Measurements from ENCODE around the gene ABCA7. TPM values are rescaled to one million over a fixed set of nuclear protein-coding genes. Genes with fewer than 3 reads are reported as not detected.
A peak's percentile ranks its signal among the peaks of the same experiment; 100 is the strongest.

Gene ABCA7
- total and polyA plus RNA-seq, 2 of the 8 experiments (the other 6 are each of a cell fraction or from before 2014, with no cell fraction given): 10.4 to 25.6 TPM

GRCh38 chr19:1019616-1019961 is 20.3 kb upstream of the ABCA7 start:
- no peak overlapping the region for H3K56ac ChIP-seq (replicated peaks; ENCODE audit: insufficient read length, low read depth, low read length)
- H3K23me2 ChIP-seq (ENCODE audit: low read depth, low read length): peaks cover 9% of the 10 kb centered on the region
- no peak overlapping the region for H3K18ac ChIP-seq (ENCODE audit: extremely low read depth, low read length)
- CTCF ChIA-PET (ENCODE audit: partially characterized antibody): interaction anchor here (0.9 to 2.3 kb wide), 10 partner anchors 9 to 96 kb away, joined by 3 to 8 read pairs (median 4); no protein-coding TSS in a partner anchor
- no peak overlapping the region for H4K91ac ChIP-seq (replicated peaks; ENCODE audit: insufficient read length, low read length)
- H3K36me3 ChIP-seq (ENCODE audit: control insufficient read depth in 2 of 4, insufficient read depth in 4 of 4, low read length in 3 of 4): no peaks in the 10 kb centered on the region
- peak overlapping the region; percentile 97; the same call in 1 of the 2 replicates for H2BK5ac ChIP-seq (ENCODE audit: low read depth, low read length)
- no peak overlapping the region for H2BK15ac ChIP-seq (ENCODE audit: low read length)
- no peak overlapping the region for H2BK12ac ChIP-seq (ENCODE audit: low read depth, low read length)
- H4K20me1 ChIP-seq (replicated peaks in 1 of 2; ENCODE audit: control insufficient read depth in 1 of 2, insufficient read depth in 2 of 2, low read length in 2 of 2): peaks cover 36 to 45% of the 10 kb centered on the region in 2 experiments
- H2BK120ac ChIP-seq (replicated peaks; ENCODE audit: low read depth, low read length): no peak overlapping the region
- H2AFZ ChIP-seq (ENCODE audit: low read length): no peak overlapping the region
- H3K79me1 ChIP-seq (ENCODE audit: low read depth, low read length): peaks cover 24% of the 10 kb centered on the region
- H3K27ac ChIP-seq (ENCODE audit: low read depth, low read length): no peak overlapping the region
- no peaks in the 10 kb centered on the region for H3K27me3 ChIP-seq (replicated peaks in 1 of 4; ENCODE audit: control insufficient read depth in 3 of 4, extremely low read depth in 1 of 4, insufficient read depth in 3 of 4, low read length in 3 of 4)
- no peak overlapping the region for H4K8ac ChIP-seq (ENCODE audit: extremely low read depth, insufficient read depth, low read length)
- no peak overlapping the region for H3K4ac ChIP-seq (replicated peaks; ENCODE audit: insufficient read length, low read depth, low read length)
- POLR2A ChIA-PET (ENCODE audit: partially characterized antibody): interaction anchor here (0.7 to 6.4 kb wide), 14 partner anchors 10 to 202 kb away, joined by 3 to 125 read pairs (median 4); partner anchors contain the start of genes ABCA7 and CNN2
- H3K79me2 ChIP-seq (ENCODE audit: control insufficient read depth in 1 of 2, insufficient read depth in 2 of 2, low read length in 2 of 2): peaks cover 36 to 63% of the 10 kb centered on the region in 2 experiments
- H2BK20ac ChIP-seq (ENCODE audit: low read length): no peak overlapping the region
- peak overlapping the region; percentile 93 to 98 for H3K4me2 ChIP-seq (ENCODE audit: insufficient read depth in 1 of 2, low read depth in 2 of 2, low read length in 2 of 2)
- H3K9me3 ChIP-seq (ENCODE audit: insufficient read depth in 2 of 2, low read depth in 1 of 2, low read length in 1 of 2): no peaks in the 10 kb centered on the region
- no peak overlapping the region for H3K14ac ChIP-seq (ENCODE audit: insufficient read length)
- no peak overlapping the region for H4K5ac ChIP-seq (ENCODE audit: insufficient read length, low read depth, low read length)
- peaks cover 0 to 37% (median 25%) of the 10 kb centered on the region in 4 experiments; a peak in 5 of 7 replicates for H3K4me1 ChIP-seq (replicated peaks in 1 of 4; ENCODE audit: control insufficient read depth in 3 of 4, insufficient read depth in 4 of 4, low read length in 3 of 4)
- no peak for DNase-seq (ENCODE audit: low read depth in 1 of 2, low spot score in 2 of 2)
- no peak overlapping the region for H2AK5ac ChIP-seq (ENCODE audit: low read depth, low read length)
- FAIRE-seq: no peak
- H3K9ac ChIP-seq (replicated peaks in 1 of 4; ENCODE audit: extremely low read depth in 1 of 4, low read depth in 3 of 4, low read length in 3 of 4): peak overlapping the region in 2 of 4 experiments; percentile 54 to 81; a peak in 3 of 7 replicates
- TF ChIP-seq, protein P1, sequence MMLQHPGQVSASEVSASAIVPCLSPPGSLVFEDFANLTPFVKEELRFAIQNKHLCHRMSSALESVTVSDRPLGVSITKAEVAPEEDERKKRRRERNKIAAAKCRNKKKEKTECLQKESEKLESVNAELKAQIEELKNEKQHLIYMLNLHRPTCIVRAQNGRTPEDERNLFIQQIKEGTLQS (IDR thresholded peaks at IDR 0.05; ENCODE audit: insufficient read depth, low read depth, low read length): no peak
- TF ChIP-seq ZNF274 (IDR thresholded peaks at IDR 0.05; ENCODE audit: borderline replicate concordance, extremely low read depth, low read length): no peak
- TF ChIP-seq SP4 (IDR thresholded peaks at IDR 0.05; ENCODE audit: low read length): no peak
- TF ChIP-seq SUZ12 (IDR thresholded peaks at IDR 0.05; ENCODE audit: low read length): no peak
- no peak for TF ChIP-seq RNF2 (IDR thresholded peaks at IDR 0.05; ENCODE audit: borderline replicate concordance, low read depth, low read length, missing control alignments, poor library complexity, severe bottlenecking)
- TF ChIP-seq HDAC6 (IDR thresholded peaks at IDR 0.05; ENCODE audit: low read depth, low read length): no peak
- TF ChIP-seq BCL11A (IDR thresholded peaks at IDR 0.05; ENCODE audit: low read depth in 2 of 2, low read length in 2 of 2): no peak
- peak overlapping the region; percentile 84 to 97 (median 94) for H3K4me3 ChIP-seq (ENCODE audit: extremely low read depth in 1 of 4, insufficient read depth in 2 of 4, low read depth in 3 of 4, low read length in 4 of 4)
- no peak overlapping the region for H3K23ac ChIP-seq (ENCODE audit: insufficient read length)
- 89% methylated on average over 18 of the region's 18 CpGs; no CpG with 5 or more reads in 1 of the 2 experiments for WGBS, 2 experiments (ENCODE audit: extremely low coverage in 1 of 2, insufficient coverage in 1 of 2, insufficient read length in 1 of 2, insufficient replicate concordance in 2 of 2, low coverage in 1 of 2, low lambda C conversion rate in 2 of 2, missing lambda C conversion rate in 1 of 2)
